B cell (primary cell): ENCODE measurements around the gene TBC1D22A. TPM values are rescaled to one million over a fixed set of nuclear protein-coding genes. Genes with fewer than 3 reads are reported as not detected.

Experiments used
- ATAC-seq: fragments of 200-7000 bp; cut with Tn5 transposase; one replicate; pipeline ENCODE4 v1.10.0; 2021; ENCODE audit warnings: low read depth, mild to moderate bottlenecking, moderate number of reproducible peaks, moderate library complexity
- CTCF ChIA-PET: fragments of 350-600 bp; sonication (Branson Sonifier 250); formaldehyde crosslinking; loops from one replicate; lab custom pipeline; 2021; ENCODE audit warnings: antibody characterized with exemption, inconsistent platforms; lab: Charles Lee
- POLR2A ChIA-PET: fragments of 350-600 bp; sonication (Branson Sonifier 250); formaldehyde crosslinking; loops from one replicate; lab custom pipeline; 2021; ENCODE audit warnings: antibody characterized with exemption; lab: Charles Lee
- DNase-seq: peaks from one replicate; pipeline ENCODE4 v3.0.0; 2013
- H2AFZ ChIP-seq: 2 replicates; pipeline ENCODE4 v1.6.1; 2012; ENCODE audit warnings: mild to moderate bottlenecking, low read depth, low read length; ENCODE audit not compliant: insufficient read depth, poor library complexity, severe bottlenecking
- H3K27ac ChIP-seq, 2 donors: 1 replicate in 1 of 2; 2 replicates in 1 of 2; pipeline ENCODE4 v1.5.1; 2012 to 2013; ENCODE audit warnings: low read length in 2 of 2, mild to moderate bottlenecking in 2 of 2, moderate library complexity in 1 of 2
- H3K27me3 ChIP-seq, 4 experiments: fragments of 200-600 bp in 1 of 4; sonication (generic) in 1 of 4; replicated peaks in 1 of 4; 1 replicate in 2 of 4; 2 replicates in 2 of 4; pipeline versions ENCODE4 v1.6.1 to v1.7.0; 2013 to 2016; ENCODE audit warnings: low read length in 3 of 4, mild to moderate bottlenecking in 2 of 4, mixed read lengths in 1 of 4, moderate library complexity in 1 of 4; ENCODE audit not compliant: insufficient read depth in 4 of 4, control insufficient read depth in 3 of 4; ENCODE audit errors: control extremely low read depth in 1 of 4
- H3K36me3 ChIP-seq, 2 experiments: replicated peaks in 1 of 2; 1 replicate in 1 of 2; 2 replicates in 1 of 2; pipeline versions ENCODE4 v1.6.1 to v1.7.1; 2013; ENCODE audit warnings: low read length in 1 of 2; ENCODE audit not compliant: insufficient read depth in 2 of 2, control insufficient read depth in 1 of 2; ENCODE audit errors: control extremely low read depth in 1 of 2, extremely low read depth in 1 of 2
- H3K4me1 ChIP-seq, 2 donors: fragments of 200-600 bp in 1 of 2; sonication (generic) in 1 of 2; 1 replicate in 1 of 2; 2 replicates in 1 of 2; pipeline versions ENCODE4 v1.5.1 to v1.6.1; 2013 to 2017; ENCODE audit warnings: low read length in 2 of 2; ENCODE audit not compliant: control insufficient read depth in 2 of 2, insufficient read depth in 2 of 2
- H3K4me2 ChIP-seq: replicated peaks from 2 replicates; pipeline ENCODE3; 2012; ENCODE audit warnings: mild to moderate bottlenecking, low read depth, low read length; ENCODE audit not compliant: poor library complexity, severe bottlenecking
- H3K4me3 ChIP-seq, 5 experiments: fragments of 200-600 bp in 1 of 5; sonication (generic) in 1 of 5; 1 replicate in 3 of 5; 2 replicates in 2 of 5; pipeline versions ENCODE4 v1.5.1 to v1.7.0; 2011 to 2016; ENCODE audit warnings: low read length in 4 of 5, mild to moderate bottlenecking in 4 of 5, low read depth in 2 of 5, control low read depth in 1 of 5, moderate library complexity in 1 of 5; ENCODE audit not compliant: insufficient read depth in 1 of 5; ENCODE audit errors: control extremely low read depth in 1 of 5, extremely low read depth in 1 of 5
- H3K79me2 ChIP-seq: fragments of 200-600 bp; sonication (generic); one replicate; pipeline ENCODE4 v1.6.0; 2016; ENCODE audit warnings: low read length; ENCODE audit not compliant: control insufficient read depth, insufficient read depth
- H3K9ac ChIP-seq: fragments of 200-600 bp; sonication (generic); 2 replicates; pipeline ENCODE4 v1.6.1; 2017; ENCODE audit warnings: mild to moderate bottlenecking, low read length, moderate library complexity
- H3K9me3 ChIP-seq, 3 donors: one replicate each; pipeline versions ENCODE4 v1.6.1 to v1.7.1; 2013; ENCODE audit warnings: low read length in 2 of 3; ENCODE audit not compliant: control insufficient read depth in 2 of 3, insufficient read depth in 1 of 3; ENCODE audit errors: control extremely low read depth in 1 of 3
- H4K20me1 ChIP-seq: 2 replicates; pipeline ENCODE4 v1.6.0; 2012; ENCODE audit warnings: mild to moderate bottlenecking, low read length; ENCODE audit not compliant: insufficient read depth, control insufficient read depth, poor library complexity, severe bottlenecking
- H3K27ac Mint-ChIP-seq: one replicate; pipeline ENCODE4 v1.8.0; 2021; ENCODE audit warnings: mixed read lengths
- H3K27me3 Mint-ChIP-seq: one replicate; pipeline ENCODE4 v1.8.0; 2021; ENCODE audit warnings: mixed read lengths
- H3K4me1 Mint-ChIP-seq: one replicate; pipeline ENCODE4 v1.8.0; 2021; ENCODE audit warnings: mixed read lengths
- H3K4me3 Mint-ChIP-seq: one replicate; pipeline ENCODE4 v1.8.0; 2021; ENCODE audit warnings: mixed read lengths
- H3K9me3 Mint-ChIP-seq: one replicate; pipeline ENCODE4 v1.8.0; 2022; ENCODE audit warnings: mixed read lengths; ENCODE audit not compliant: insufficient read depth
- CTCF ChIP-seq: fragments of 200-600 bp; IDR thresholded peaks from one replicate; pipeline ENCODE4 v1.8.0; 2022; ENCODE audit warnings: antibody characterized with exemption, mild to moderate bottlenecking
- EZH2 ChIP-seq: IDR thresholded peaks from 2 replicates; pipeline ENCODE4 v1.6.1; 2012; ENCODE audit warnings: borderline replicate concordance, low read depth, mild to moderate bottlenecking, moderate library complexity, low read length; ENCODE audit not compliant: insufficient read depth, poor library complexity, severe bottlenecking
- WGBS: methylation state at CpG from one replicate; pipeline ENCODE4 v1.1.5; 2013; ENCODE audit warnings: missing lambda C conversion rate; ENCODE audit not compliant: insufficient coverage; 5-methylcytosine and 5-hydroxymethylcytosine counted together
- intact Hi-C: fragments of 100-400 bp; cut with micrococcal nuclease; formaldehyde crosslinking; loops from one replicate; pipeline ENCODE4 v1.10.0; 2022
- polyA plus RNA-seq: library from polyadenylated mRNA; depleted of rRNA; stranded (reverse); fragments of >200 nt; gene quantifications from 2 replicates; pipeline ENCODE4 v1.2.3, GENCODE V29; 2012
- total RNA-seq, 2 donors: library from RNA; stranded (reverse); fragments of 120-200 nt in 1 of 2; gene quantifications; 1 replicate in 1 of 2; 2 replicates in 1 of 2; pipeline versions ENCODE4 v1.2.3 to v1.2.4, GENCODE V29; 2013 to 2022

Gene TBC1D22A
- total and polyA plus RNA-seq, 2 donors (not counting 1 experiment from before 2014, with no cell fraction given): 73.8 to 128 TPM

GRCh38 chr22:46896568-46897245 lies 134.3 kb downstream of the TBC1D22A start:
- Mint-ChIP-seq H3K4me3 (peak overlapping the region; percentile 36), H3K4me1 (peaks cover 46% of the 10 kb centered on the region), H3K9me3 (no peaks in the 10 kb centered on the region), H3K27me3 (no peaks in the 10 kb centered on the region), H3K27ac (peak overlapping the region; percentile 3)
- H3K9me3 ChIP-seq: no peaks in the 10 kb centered on the region
- H3K36me3 ChIP-seq: peaks cover 15 to 81% of the 10 kb centered on the region in 2 experiments
- 68% methylated on average over 8 of the region's 13 CpGs for WGBS
- H3K4me2 ChIP-seq: peak overlapping the region; percentile 37
- H3K27me3 ChIP-seq: no peaks in the 10 kb centered on the region
- peaks cover 95% of the 10 kb centered on the region for H4K20me1 ChIP-seq
- ChIA-PET POLR2A (interaction anchor here (0.6 kb wide), 2 partner anchors 11 to 134 kb away, joined by 3 to 6 read pairs; no protein-coding TSS in a partner anchor), CTCF (interaction anchor here (0.8 to 1.0 kb wide), 2 partner anchors 11 to 138 kb away, joined by 3 read pairs; no protein-coding TSS in a partner anchor)
- TF ChIP-seq CTCF: no peak
- TF ChIP-seq EZH2: no peak
- no peak for DNase-seq
- peaks cover 16 to 21% of the 10 kb centered on the region in 2 donors for H3K4me1 ChIP-seq
- H3K4me3 ChIP-seq: no peak overlapping the region
- ATAC-seq: no peak
- no peak overlapping the region for H3K9ac ChIP-seq
- intact Hi-C loops: no loop called here
- H3K27ac ChIP-seq: peak overlapping the region; percentile 2 to 61
- H2AFZ ChIP-seq: no peak overlapping the region
- peaks cover 53% of the 10 kb centered on the region for H3K79me2 ChIP-seq

- H3K4me1 ChIP-seq: peaks cover 16 to 21% of the 10 kb centered on the region in 2 donors
- intact Hi-C loops: no loop called here
- H4K20me1 ChIP-seq: peaks cover 97% of the 10 kb centered on the region
- H3K4me1 Mint-ChIP-seq: peaks cover 46% of the 10 kb centered on the region
- no peaks in the 10 kb centered on the region for H3K27me3 Mint-ChIP-seq
- H3K4me2 ChIP-seq: peak overlapping the region; percentile 37
- H3K4me3 ChIP-seq: no peak overlapping the region
- no peak overlapping the region for H2AFZ ChIP-seq
- no peak overlapping the region for H3K27ac Mint-ChIP-seq
- no peaks in the 10 kb centered on the region for H3K9me3 ChIP-seq
- 94% methylated on average over 4 of the region's 4 CpGs for WGBS
- TF ChIP-seq EZH2: no peak
- TF ChIP-seq CTCF: no peak
- CTCF ChIA-PET: interaction anchor here (1.0 kb wide), 1 partner anchor 10 kb away, joined by 3 read pairs; no protein-coding TSS in a partner anchor
- no peak overlapping the region for H3K9ac ChIP-seq
- peaks cover 15 to 80% of the 10 kb centered on the region in 2 experiments for H3K36me3 ChIP-seq
- no peak for ATAC-seq
- POLR2A ChIA-PET: interaction anchor here (0.6 kb wide), 2 partner anchors 10 to 134 kb away, joined by 3 to 6 read pairs; no protein-coding TSS in a partner anchor
- DNase-seq: no peak
- no peaks in the 10 kb centered on the region for H3K27me3 ChIP-seq
- H3K4me3 Mint-ChIP-seq: no peak overlapping the region
- H3K9me3 Mint-ChIP-seq: no peaks in the 10 kb centered on the region
- H3K79me2 ChIP-seq: peaks cover 58% of the 10 kb centered on the region
- H3K27ac ChIP-seq: peak overlapping the region; percentile 2 to 61
Measured at GRCh38 chr22:46897246-46897623, 134.8 kb downstream of the TBC1D22A start.
